GM12891 (cell line): ENCODE measurements around the gene ASIC5.
"Not testable (repeated sequence)": the region's sequence is repeated elsewhere in the genome, so short reads cannot be mapped to it uniquely, and the experiment has no call there.

Source experiments
- DNase-seq: peaks from one replicate; pipeline ENCODE4 v3.0.0; 2011; ENCODE audit warnings: low spot score; ENCODE audit not compliant: insufficient read length
- FAIRE-seq: peaks from 2 replicates; lab custom pipeline; 2011; peaks lifted over from hg19 to GRCh38; lab: Jason Lieb, UNC
- PAX5 ChIP-seq: IDR thresholded peaks from 2 replicates; pipeline ENCODE4 v1.6.1; 2011; ENCODE audit warnings: low read length, moderate library complexity, mild to moderate bottlenecking; ENCODE audit not compliant: insufficient read depth, severe bottlenecking
- POLR2A ChIP-seq: IDR thresholded peaks from 2 replicates; pipeline ENCODE4 v1.6.1; 2011; ENCODE audit warnings: low read depth, low read length, control low read depth
- POLR2AphosphoS5 ChIP-seq: IDR thresholded peaks from 2 replicates; pipeline ENCODE4 v1.6.1; 2011; ENCODE audit warnings: low read depth, low read length, control low read depth
- POU2F2 ChIP-seq: IDR thresholded peaks from 2 replicates; pipeline ENCODE4 v1.6.1; 2011; ENCODE audit warnings: low read depth, mild to moderate bottlenecking, control low read depth, low read length, moderate library complexity
- SPI1 ChIP-seq: IDR thresholded peaks from 2 replicates; pipeline ENCODE4 v1.6.1; 2011; ENCODE audit warnings: low read depth, low read length, control low read depth
- TAF1 ChIP-seq: IDR thresholded peaks from 2 replicates; pipeline ENCODE4 v1.6.1; 2011; ENCODE audit warnings: low read depth, low read length, control low read depth

The ASIC5 gene

DNA sequence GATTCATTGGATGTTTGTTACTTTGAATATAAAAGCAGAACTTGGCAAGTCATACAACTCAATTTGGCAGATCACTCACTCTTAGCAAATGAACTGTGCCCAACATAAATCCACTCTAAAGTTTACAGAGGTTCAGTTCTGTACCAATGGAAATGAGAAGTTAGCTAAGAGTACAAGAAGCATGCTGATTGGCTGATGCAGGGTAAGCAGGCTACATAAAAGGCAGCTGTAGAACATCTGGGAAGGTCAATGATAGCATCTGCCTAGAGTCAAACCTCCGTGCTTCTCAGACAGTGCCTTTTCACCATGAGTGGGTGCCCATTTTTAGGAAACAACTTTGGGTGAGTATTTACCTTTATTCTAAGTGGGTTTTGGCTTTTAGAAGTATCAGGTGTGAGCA, 37.4 kb upstream of the ASIC5 start, which contains the start of gene TDO2:
Gene TDO2, plus strand, starts transcription at position 244 of the 400 bp plus-strand sequence. Its CDS starts 63 bp downstream, at position 307.
- TF ChIP-seq POLR2A (no peak), POU2F2 (no peak), TAF1 (no peak), POLR2AphosphoS5 (no peak)
- no peak for FAIRE-seq
- DNase-seq = no peak

DNA sequence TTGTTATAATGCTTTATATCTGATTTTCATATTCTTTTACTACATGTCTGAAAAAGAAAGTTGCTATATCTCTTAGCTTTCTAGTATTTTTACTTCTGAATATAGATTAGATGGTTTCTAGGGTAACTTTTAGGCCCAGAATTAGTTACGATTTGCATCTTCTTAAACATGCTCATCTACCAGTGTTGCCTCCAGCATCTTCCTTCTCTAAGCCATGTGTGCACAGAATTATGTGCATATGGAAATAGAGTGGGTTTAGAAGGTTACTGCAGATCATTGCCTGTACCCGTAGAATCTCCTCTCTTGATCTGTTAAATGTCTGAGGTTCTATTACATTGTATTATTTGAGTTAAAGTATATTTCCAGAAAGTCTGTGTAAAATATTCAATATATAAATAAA, 34.9 kb upstream of the ASIC5 start:
- TF ChIP-seq TAF1 (no peak), POU2F2 (no peak), POLR2AphosphoS5 (no peak), PAX5 (no peak), POLR2A (no peak), SPI1 (no peak)
- no peak for DNase-seq
- no peak for FAIRE-seq

DNA sequence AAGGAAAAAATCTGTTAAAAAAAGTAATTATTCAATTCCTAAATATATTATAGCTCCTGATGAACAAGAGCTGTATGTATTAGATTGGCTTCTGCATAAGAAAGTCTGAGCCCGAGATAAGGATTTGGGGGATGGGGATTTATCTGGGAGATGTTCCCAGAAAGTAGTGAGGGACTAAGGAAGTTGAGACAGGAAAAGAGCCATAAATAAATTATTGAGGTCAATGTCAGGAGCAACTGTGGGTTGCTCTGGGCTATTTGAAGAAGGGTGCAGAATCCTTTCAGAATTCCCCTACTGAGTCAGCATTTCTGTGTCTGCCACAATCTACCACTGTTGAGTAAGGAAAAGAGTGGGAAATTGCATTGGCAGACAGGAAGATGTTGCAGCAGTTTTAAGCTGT, 34.3 kb upstream of the ASIC5 start:
- FAIRE-seq (no peak), DNase-seq (no peak)
- TF ChIP-seq POLR2AphosphoS5 (no peak), POLR2A (no peak), SPI1 (no peak), POU2F2 (no peak), TAF1 (no peak), PAX5 (no peak)

DNA sequence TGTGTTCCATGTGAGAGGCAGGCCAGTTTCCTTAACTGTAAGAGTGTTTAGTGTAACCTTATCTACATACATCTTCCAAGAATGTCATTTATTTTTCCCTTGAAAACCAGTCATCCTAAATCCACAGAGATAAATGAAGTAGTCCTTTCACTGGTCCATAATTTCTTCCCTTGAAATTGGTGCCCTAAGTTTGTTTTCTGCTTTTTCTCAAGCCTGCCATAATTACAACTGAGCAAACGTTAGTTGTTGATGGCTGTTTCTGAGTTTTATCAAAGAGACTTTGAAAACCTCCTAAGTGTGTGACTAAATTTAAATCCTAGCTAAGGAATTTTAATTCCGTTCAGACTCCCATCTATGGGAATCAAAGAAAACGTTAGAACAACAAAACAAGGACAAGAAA, 33.8 kb upstream of the ASIC5 start:
- TF ChIP-seq SPI1 = no peak
- no peak for TF ChIP-seq POU2F2
- no peak for TF ChIP-seq POLR2AphosphoS5
- no peak for TF ChIP-seq TAF1
- TF ChIP-seq PAX5 = no peak
- no peak for TF ChIP-seq POLR2A
- no peak for FAIRE-seq
- no peak for DNase-seq

DNA sequence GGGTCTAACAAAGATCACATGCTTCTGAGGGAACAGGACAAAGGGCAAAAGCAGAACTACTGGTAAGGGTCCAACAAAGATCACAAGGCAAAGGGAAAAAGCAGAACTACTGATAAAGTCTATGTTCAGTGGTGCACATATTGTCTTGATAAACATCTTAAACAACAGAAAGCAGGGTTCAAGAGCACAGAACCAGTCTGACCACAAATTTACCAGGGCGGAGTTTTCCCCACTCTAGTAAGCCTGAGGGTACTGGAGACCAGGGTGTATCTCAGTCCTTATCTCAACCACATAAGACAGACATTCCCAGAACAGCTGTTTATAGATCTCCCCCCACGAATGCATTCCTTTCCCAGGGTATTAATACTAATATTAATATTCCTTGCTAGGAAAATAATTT, 32.3 kb upstream of the ASIC5 start:
- DNase-seq, FAIRE-seq: not testable (repeated sequence)

DNA sequence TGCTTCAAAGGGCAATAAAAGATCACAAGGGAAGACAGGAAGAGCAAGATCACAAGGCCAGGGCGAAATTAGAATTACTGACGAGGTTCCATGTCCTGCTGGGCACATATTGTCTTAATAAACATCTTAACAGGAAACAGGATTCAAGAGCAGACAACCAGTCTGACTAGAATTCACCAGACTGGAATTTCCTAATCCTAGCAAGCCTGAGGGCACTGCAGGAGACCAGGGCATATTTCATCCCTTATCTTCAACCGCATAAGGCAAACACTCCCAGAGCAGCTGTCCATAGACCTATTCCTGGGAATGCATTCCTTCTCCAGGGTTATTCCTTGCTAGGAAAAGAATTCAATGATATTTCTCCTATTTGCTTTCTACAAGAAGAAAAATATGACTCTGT, 25.0 kb upstream of the ASIC5 start:
- no peak for FAIRE-seq

DNA sequence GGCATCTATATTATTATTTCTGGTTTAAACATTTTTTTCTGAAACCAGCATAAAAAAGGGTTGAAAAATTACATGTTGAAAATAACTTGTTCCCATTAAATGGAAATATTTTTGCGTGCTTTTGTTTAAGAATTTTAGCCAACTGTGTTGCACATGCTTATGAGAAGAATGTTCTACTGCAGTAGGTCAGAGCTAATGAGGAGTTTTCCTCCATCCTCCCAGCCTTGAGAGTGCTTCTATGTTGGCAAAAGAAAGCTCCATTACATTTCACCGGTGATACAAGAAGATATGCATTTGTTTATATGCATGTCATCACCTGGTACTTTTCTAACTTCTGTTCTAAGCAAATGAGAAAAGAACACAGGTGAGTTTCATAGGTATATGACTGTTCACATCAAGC, 23.9 kb upstream of the ASIC5 start:
- no peak for DNase-seq
- TF ChIP-seq SPI1 (no peak), PAX5 (no peak), POLR2AphosphoS5 (no peak), TAF1 (no peak), POLR2A (no peak), POU2F2 (no peak)
- FAIRE-seq = no peak

More for the DNA sequence above, 25.0 kb upstream of the ASIC5 start:
- no peak for TF ChIP-seq POLR2AphosphoS5
- no peak for TF ChIP-seq POLR2A
- no peak for TF ChIP-seq SPI1
- no peak for TF ChIP-seq POU2F2
- no peak for TF ChIP-seq PAX5
- DNase-seq = no peak

DNA sequence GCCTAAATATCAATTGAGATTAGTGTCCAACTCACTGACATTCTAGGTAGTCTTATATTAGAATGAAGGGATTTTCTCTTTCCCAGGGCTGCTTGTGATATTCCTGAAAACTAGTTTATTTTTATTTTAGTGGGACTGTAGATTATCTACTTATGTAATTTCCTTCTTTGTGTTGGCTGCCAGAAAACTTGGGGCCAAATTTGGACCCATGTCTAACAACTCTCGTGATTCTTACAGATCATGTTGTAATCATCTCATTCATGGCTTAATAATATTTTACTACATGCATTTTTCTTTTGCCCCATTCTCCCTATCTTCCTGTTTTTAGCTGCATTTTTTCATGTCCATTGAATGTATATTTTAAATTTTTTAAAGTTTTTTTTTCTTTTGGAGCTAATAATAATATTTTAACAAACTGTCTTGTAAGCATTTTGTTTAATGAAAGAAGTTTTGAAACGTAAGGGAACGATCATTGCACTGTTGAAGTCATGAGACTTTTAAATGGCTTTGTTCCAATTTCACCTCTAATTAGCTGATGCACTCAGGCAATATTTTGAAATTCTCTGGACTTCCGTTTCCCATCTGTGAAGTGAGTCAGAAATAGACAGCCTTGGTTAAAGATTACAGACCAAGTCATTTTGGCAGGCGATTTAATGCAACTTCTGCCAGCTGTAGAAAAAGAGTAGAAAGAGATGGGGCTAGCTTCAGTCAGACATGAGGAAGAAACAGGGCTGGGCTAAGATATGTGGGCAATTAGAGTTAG, 23.1 kb upstream of the ASIC5 start:
- no peak for TF ChIP-seq POLR2A
- no peak for TF ChIP-seq POLR2AphosphoS5
- TF ChIP-seq PAX5 = no peak
- TF ChIP-seq TAF1 = no peak
- TF ChIP-seq SPI1 = no peak
- TF ChIP-seq POU2F2 = no peak
- no peak for DNase-seq
- no peak for FAIRE-seq

DNA sequence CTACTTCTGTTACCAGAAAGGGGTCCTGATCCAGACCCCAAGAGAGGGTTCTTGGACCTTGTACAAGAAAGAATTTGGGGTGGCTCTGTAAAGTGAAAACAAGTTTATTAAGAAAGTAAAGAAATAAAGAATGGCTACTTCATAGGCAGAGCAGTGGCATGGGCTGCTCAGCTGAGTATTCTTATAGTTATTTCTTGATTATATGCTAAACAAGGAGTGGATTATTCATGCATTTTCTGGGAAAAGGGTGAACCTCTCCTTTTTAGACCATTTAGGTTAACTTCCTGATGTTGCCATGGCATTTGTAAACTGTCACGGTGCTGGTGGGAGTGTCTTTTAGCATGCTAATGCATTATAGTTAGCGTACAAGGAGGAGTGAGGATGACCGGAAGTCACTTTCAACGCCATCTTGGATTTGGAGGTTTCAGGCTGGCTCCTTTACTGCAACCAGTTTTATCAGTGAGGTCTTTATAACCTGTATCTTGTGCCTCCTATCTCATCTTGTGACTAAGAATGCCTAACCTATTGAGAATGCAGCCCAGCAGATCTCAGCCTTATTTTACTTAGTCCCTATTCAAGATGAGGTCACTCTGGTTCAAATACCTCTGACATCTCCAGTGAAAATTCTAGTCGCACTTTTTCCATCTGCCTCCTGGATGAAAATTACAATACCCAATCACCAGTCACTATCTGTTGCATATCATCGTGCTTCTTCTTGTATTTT, 21.9 kb upstream of the ASIC5 start:
- FAIRE-seq (no peak), DNase-seq (no peak)
- TF ChIP-seq PAX5 (no peak), TAF1 (no peak), POLR2AphosphoS5 (no peak), POLR2A (no peak), POU2F2 (no peak), SPI1 (no peak)

DNA sequence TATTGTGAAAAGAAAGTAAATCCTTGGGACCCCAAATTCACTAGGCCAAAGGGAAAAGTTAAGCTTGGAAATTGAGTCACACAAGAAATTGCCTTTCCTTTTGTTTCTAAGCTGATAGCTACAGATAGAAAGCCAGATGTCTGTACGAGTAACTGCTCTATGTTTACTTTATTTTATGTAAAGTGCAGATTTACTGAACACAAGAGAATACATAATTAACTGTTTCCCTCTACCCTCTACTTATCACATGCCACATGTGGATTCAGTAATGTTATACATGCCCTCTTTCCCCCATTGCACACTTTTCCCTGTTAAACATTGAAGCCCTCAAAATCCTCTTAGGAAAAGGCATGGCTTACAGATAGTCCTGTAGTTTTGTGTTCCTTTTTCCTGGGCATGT, 21.0 kb upstream of the ASIC5 start:
- TF ChIP-seq POU2F2 (no peak), SPI1 (no peak), POLR2AphosphoS5 (no peak), PAX5 (no peak), POLR2A (no peak), TAF1 (no peak)
- FAIRE-seq (no peak), DNase-seq (no peak)
